HepG2 (cell line): ENCODE results near the gene ZNF500. TPM values are rescaled to one million over a fixed set of nuclear protein-coding genes. Genes with fewer than 3 reads are reported as not detected.

Experiments
- ADNP ChIP-seq: sonication (generic); formaldehyde crosslinking; IDR thresholded peaks from 2 replicates; pipeline ENCODE4 v1.4.0; 2020; ENCODE audit warnings: missing genetic modification reagents
- ATF7-NPFF ChIP-seq: sonication (generic); formaldehyde crosslinking; IDR thresholded peaks from 2 replicates; pipeline ENCODE4 v1.8.1; 2023; ENCODE audit warnings: mild to moderate bottlenecking, low read depth, missing genetic modification reagents, moderate library complexity
- CEBPG ChIP-seq: IDR thresholded peaks from 2 replicates; pipeline ENCODE4 v1.6.1; 2016
- CREM ChIP-seq, 2 experiments: sonication (generic) in 1 of 2; formaldehyde crosslinking in 1 of 2; IDR thresholded peaks; 2 replicates each; pipeline versions ENCODE4 v1.4.0 to v1.6.1; 2016 to 2020; ENCODE audit warnings: antibody characterized with exemption in 1 of 2, mild to moderate bottlenecking in 1 of 2, missing genetic modification reagents in 1 of 2
- DNMT1 ChIP-seq: sonication (generic); formaldehyde crosslinking; IDR thresholded peaks from 2 replicates; pipeline ENCODE4 v1.5.1; 2020; ENCODE audit warnings: mild to moderate bottlenecking, missing genetic modification reagents
- HIVEP1 ChIP-seq: sonication (generic); formaldehyde crosslinking; IDR thresholded peaks from 2 replicates; pipeline ENCODE4 v1.4.0; 2020; ENCODE audit warnings: mild to moderate bottlenecking, missing genetic modification reagents
- KDM5B ChIP-seq: sonication (generic); formaldehyde crosslinking; IDR thresholded peaks from 2 replicates; pipeline ENCODE4 v1.4.0; 2020; ENCODE audit warnings: missing genetic modification reagents, mild to moderate bottlenecking, borderline replicate concordance
- KLF6 ChIP-seq: IDR thresholded peaks from 2 replicates; pipeline ENCODE4 v1.8.0; 2016; ENCODE audit warnings: missing biosample characterization, missing genetic modification reagents
- MZF1 ChIP-seq: sonication (generic); formaldehyde crosslinking; IDR thresholded peaks from 2 replicates; pipeline ENCODE4 v1.8.1; 2023; ENCODE audit warnings: mild to moderate bottlenecking, missing genetic modification reagents, borderline replicate concordance
- NR3C1 ChIP-seq: sonication (generic); formaldehyde crosslinking; IDR thresholded peaks from 2 replicates; pipeline ENCODE4 v1.4.0; 2020; ENCODE audit warnings: missing genetic modification reagents
- SCMH1 ChIP-seq: sonication (generic); formaldehyde crosslinking; IDR thresholded peaks from 2 replicates; pipeline ENCODE4 v1.9.0; 2021; ENCODE audit warnings: missing genetic modification reagents, mild to moderate bottlenecking, borderline replicate concordance
- ZNF124 ChIP-seq: sonication (generic); formaldehyde crosslinking; IDR thresholded peaks from 2 replicates; pipeline ENCODE4 v1.4.0; 2020; ENCODE audit warnings: missing genetic modification reagents
- ZNF20 ChIP-seq: sonication (generic); formaldehyde crosslinking; IDR thresholded peaks from 2 replicates; pipeline ENCODE4 v1.4.0; 2020; ENCODE audit warnings: mild to moderate bottlenecking, moderate library complexity, missing genetic modification reagents
- ZNF253 ChIP-seq: sonication (generic); formaldehyde crosslinking; IDR thresholded peaks from 2 replicates; pipeline ENCODE4 v1.8.0; 2022; ENCODE audit warnings: mild to moderate bottlenecking, missing genetic modification reagents, borderline replicate concordance
- ZNF674 ChIP-seq: sonication (generic); formaldehyde crosslinking; IDR thresholded peaks from 2 replicates; pipeline ENCODE4 v1.5.0; 2020; ENCODE audit warnings: low read depth, mild to moderate bottlenecking, missing genetic modification reagents
- polyA plus RNA-seq, 8 experiments: library from polyadenylated mRNA; depleted of rRNA in 3 of 8; stranded (reverse) in 7 of 8; unstranded in 1 of 8; fragments of >200 nt; fragmentation: Illumina TruSeq in 4 of 8; extraction: Trizol in 4 of 8; gene quantifications; 2 replicates each; pipeline versions ENCODE4 v1.2.1 to v1.2.3, GENCODE V29; 2011 to 2016; ENCODE audit warnings: low read depth in 4 of 8, missing spikeins in 1 of 8, mixed read lengths in 1 of 8; ENCODE audit not compliant: insufficient read depth in 1 of 8
- total RNA-seq, 5 experiments: library from RNA; depleted of rRNA; stranded (reverse); fragments of >200 nt; fragmentation: Illumina TruSeq; extraction: Trizol; gene quantifications; 2 replicates each; pipeline ENCODE4 v1.2.3, GENCODE V29; 2016; ENCODE audit warnings: low read depth in 1 of 5
- TF ChIP-seq, protein P1 (sequence below): sonication (generic); formaldehyde crosslinking; IDR thresholded peaks from 2 replicates; pipeline ENCODE4 v1.9.0; 2022; ENCODE audit warnings: low read depth, missing genetic modification reagents
- TF ChIP-seq, protein P2 (sequence below): sonication (generic); formaldehyde crosslinking; IDR thresholded peaks from 2 replicates; pipeline ENCODE4 v1.4.0; 2020; ENCODE audit warnings: missing genetic modification reagents, borderline replicate concordance
- TF ChIP-seq, protein P3 (sequence below): sonication (generic); formaldehyde crosslinking; IDR thresholded peaks from 2 replicates; pipeline ENCODE4 v1.5.0; 2020; ENCODE audit warnings: mild to moderate bottlenecking, missing genetic modification reagents
- TF ChIP-seq, protein P4 (sequence below): sonication (generic); formaldehyde crosslinking; IDR thresholded peaks from 2 replicates; pipeline ENCODE4 v1.8.1; 2022; ENCODE audit warnings: low read depth, mild to moderate bottlenecking, missing genetic modification reagents
- TF ChIP-seq, protein P5 (sequence below): sonication (generic); formaldehyde crosslinking; IDR thresholded peaks from 2 replicates; pipeline ENCODE4 v1.5.0; 2020; ENCODE audit warnings: missing genetic modification reagents

The ZNF500 gene
- total and polyA plus RNA-seq, 2 of the 13 experiments (the other 11 are each of a cell fraction or from before 2014, with no cell fraction given), result 6.1 to 12.2 TPM

DNA sequence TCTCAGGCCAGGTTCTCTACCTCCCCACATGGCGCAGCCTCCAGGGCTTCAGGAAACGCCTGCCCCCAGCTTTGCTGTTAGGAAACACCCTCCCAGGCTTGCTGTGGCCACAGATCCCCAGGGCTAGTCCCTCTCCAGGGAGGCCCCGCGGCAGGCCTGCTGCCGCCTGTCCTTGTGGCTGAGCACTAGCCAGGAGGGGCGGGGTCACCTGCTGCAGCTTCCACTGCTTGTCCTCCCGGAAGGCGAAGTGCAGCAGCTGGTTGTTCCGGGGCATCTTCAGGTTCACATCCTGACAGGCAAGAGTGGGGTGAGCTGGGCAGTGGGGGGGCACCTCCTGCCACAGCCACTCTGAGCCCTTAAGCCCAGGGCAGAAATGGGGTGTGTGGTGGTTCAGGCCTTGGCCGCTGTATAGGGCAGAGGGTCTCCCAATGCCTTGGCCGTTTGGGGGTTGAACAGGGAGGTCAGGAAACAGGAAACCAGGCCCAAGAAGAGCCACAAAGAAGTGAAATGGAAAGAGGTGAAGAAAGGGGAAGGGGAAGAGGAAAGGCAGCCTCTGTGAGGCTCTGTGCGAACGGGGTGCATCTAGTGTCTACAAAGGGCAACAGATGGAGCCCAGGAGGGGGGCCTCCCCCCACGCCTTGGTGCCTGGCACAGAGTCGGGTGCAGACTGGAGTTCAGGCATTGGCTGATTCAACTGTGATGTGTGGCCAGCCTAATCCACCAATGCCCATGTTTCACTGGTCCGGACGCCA is 33.5 kb upstream of the ZNF500 start (continued):
- no peak for TF ChIP-seq ZNF674 (CRISPR knock-in tag)
- TF ChIP-seq ZNF253 (CRISPR knock-in tag), result no peak
- no peak for TF ChIP-seq KDM5B (CRISPR knock-in tag)
- TF ChIP-seq, protein P1, sequence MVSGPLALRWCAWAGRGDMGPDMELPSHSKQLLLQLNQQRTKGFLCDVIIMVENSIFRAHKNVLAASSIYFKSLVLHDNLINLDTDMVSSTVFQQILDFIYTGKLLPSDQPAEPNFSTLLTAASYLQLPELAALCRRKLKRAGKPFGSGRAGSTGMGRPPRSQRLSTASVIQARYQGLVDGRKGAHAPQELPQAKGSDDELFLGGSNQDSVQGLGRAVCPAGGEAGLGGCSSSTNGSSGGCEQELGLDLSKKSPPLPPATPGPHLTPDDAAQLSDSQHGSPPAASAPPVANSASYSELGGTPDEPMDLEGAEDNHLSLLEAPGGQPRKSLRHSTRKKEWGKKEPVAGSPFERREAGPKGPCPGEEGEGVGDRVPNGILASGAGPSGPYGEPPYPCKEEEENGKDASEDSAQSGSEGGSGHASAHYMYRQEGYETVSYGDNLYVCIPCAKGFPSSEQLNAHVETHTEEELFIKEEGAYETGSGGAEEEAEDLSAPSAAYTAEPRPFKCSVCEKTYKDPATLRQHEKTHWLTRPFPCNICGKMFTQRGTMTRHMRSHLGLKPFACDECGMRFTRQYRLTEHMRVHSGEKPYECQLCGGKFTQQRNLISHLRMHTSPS (CRISPR knock-in tag), result no peak
- TF ChIP-seq ZNF20, result no peak
- TF ChIP-seq SCMH1 (CRISPR knock-in tag), result no peak
- TF ChIP-seq, protein P2, sequence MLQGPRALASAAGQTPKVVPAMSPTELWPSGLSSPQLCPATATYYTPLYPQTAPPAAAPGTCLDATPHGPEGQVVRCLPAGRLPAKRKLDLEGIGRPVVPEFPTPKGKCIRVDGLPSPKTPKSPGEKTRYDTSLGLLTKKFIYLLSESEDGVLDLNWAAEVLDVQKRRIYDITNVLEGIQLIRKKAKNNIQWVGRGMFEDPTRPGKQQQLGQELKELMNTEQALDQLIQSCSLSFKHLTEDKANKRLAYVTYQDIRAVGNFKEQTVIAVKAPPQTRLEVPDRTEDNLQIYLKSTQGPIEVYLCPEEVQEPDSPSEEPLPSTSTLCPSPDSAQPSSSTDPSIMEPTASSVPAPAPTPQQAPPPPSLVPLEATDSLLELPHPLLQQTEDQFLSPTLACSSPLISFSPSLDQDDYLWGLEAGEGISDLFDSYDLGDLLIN (CRISPR knock-in tag), result no peak
- TF ChIP-seq DNMT1 (CRISPR knock-in tag), result no peak
- TF ChIP-seq CREM (IDR thresholded peaks at IDR 0.05), result no peak
- TF ChIP-seq CREM (CRISPR knock-in tag; IDR thresholded peaks at IDR 0.05), result no peak
- TF ChIP-seq ZNF124 (CRISPR knock-in tag), result no peak
- TF ChIP-seq KLF6 (CRISPR knock-in tag), result no peak
- TF ChIP-seq, protein P3, sequence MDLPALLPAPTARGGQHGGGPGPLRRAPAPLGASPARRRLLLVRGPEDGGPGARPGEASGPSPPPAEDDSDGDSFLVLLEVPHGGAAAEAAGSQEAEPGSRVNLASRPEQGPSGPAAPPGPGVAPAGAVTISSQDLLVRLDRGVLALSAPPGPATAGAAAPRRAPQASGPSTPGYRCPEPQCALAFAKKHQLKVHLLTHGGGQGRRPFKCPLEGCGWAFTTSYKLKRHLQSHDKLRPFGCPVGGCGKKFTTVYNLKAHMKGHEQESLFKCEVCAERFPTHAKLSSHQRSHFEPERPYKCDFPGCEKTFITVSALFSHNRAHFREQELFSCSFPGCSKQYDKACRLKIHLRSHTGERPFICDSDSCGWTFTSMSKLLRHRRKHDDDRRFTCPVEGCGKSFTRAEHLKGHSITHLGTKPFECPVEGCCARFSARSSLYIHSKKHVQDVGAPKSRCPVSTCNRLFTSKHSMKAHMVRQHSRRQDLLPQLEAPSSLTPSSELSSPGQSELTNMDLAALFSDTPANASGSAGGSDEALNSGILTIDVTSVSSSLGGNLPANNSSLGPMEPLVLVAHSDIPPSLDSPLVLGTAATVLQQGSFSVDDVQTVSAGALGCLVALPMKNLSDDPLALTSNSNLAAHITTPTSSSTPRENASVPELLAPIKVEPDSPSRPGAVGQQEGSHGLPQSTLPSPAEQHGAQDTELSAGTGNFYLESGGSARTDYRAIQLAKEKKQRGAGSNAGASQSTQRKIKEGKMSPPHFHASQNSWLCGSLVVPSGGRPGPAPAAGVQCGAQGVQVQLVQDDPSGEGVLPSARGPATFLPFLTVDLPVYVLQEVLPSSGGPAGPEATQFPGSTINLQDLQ (CRISPR knock-in tag), result no peak
- TF ChIP-seq HIVEP1 (CRISPR knock-in tag), result 0 out of 2 replicates have a peak, but pooled peaks have one; percentile 17
- TF ChIP-seq, protein P4, sequence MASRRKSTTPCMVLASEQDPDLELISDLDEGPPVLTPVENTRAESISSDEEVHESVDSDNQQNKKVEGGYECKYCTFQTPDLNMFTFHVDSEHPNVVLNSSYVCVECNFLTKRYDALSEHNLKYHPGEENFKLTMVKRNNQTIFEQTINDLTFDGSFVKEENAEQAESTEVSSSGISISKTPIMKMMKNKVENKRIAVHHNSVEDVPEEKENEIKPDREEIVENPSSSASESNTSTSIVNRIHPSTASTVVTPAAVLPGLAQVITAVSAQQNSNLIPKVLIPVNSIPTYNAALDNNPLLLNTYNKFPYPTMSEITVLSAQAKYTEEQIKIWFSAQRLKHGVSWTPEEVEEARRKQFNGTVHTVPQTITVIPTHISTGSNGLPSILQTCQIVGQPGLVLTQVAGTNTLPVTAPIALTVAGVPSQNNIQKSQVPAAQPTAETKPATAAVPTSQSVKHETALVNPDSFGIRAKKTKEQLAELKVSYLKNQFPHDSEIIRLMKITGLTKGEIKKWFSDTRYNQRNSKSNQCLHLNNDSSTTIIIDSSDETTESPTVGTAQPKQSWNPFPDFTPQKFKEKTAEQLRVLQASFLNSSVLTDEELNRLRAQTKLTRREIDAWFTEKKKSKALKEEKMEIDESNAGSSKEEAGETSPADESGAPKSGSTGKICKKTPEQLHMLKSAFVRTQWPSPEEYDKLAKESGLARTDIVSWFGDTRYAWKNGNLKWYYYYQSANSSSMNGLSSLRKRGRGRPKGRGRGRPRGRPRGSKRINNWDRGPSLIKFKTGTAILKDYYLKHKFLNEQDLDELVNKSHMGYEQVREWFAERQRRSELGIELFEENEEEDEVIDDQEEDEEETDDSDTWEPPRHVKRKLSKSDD (CRISPR knock-in tag), result no peak
- TF ChIP-seq NR3C1 (CRISPR knock-in tag), result no peak
- TF ChIP-seq ADNP (CRISPR knock-in tag), result no peak
- TF ChIP-seq ATF7-NPFF (CRISPR knock-in tag), result no peak
- TF ChIP-seq, protein P5, sequence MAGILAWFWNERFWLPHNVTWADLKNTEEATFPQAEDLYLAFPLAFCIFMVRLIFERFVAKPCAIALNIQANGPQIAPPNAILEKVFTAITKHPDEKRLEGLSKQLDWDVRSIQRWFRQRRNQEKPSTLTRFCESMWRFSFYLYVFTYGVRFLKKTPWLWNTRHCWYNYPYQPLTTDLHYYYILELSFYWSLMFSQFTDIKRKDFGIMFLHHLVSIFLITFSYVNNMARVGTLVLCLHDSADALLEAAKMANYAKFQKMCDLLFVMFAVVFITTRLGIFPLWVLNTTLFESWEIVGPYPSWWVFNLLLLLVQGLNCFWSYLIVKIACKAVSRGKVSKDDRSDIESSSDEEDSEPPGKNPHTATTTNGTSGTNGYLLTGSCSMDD (CRISPR knock-in tag), result no peak
- no peak for TF ChIP-seq CEBPG (CRISPR knock-in tag)
- TF ChIP-seq MZF1, result no peak
